Activated CD8-positive, alpha-beta memory T cell treated with anti-CD3 and anti-CD28 coated beads, Interleukin-2, amount 10 ng/mL, durations not matched to agents 7 days and 5 days (primary cell): ENCODE measurements around the gene ABCC10. TPM values are rescaled to one million over a fixed set of nuclear protein-coding genes. Genes with fewer than 3 reads are reported as not detected.

Source experiments
- ATAC-seq: fragments of 150-1000 bp; cut with Tn5 transposase; one replicate; pipeline ENCODE4 v1.10.0; 2021; ENCODE audit warnings: moderate library complexity
- CTCF ChIA-PET: fragments of 350-600 bp; sonication (Branson Sonifier 250); formaldehyde crosslinking; loops from one replicate; lab custom pipeline; 2021; ENCODE audit warnings: antibody characterized with exemption; lab: Charles Lee
- DNase-seq: peaks from one replicate; pipeline ENCODE4 v3.0.0-alpha.2; 2020
- H3K27ac Mint-ChIP-seq: one replicate; pipeline ENCODE4 v1.8.0; 2021; ENCODE audit warnings: mild to moderate bottlenecking, mixed read lengths
- H3K27me3 Mint-ChIP-seq: one replicate; pipeline ENCODE4 v1.8.0; 2021; ENCODE audit warnings: mixed read lengths
- H3K36me3 Mint-ChIP-seq: one replicate; pipeline ENCODE4 v1.8.0; 2021; ENCODE audit warnings: mild to moderate bottlenecking, mixed read lengths
- H3K4me1 Mint-ChIP-seq: one replicate; pipeline ENCODE4 v1.8.0; 2021; ENCODE audit warnings: mixed read lengths
- H3K4me3 Mint-ChIP-seq: one replicate; pipeline ENCODE4 v1.8.0; 2021; ENCODE audit warnings: mild to moderate bottlenecking, moderate library complexity, mixed read lengths
- H3K9me3 Mint-ChIP-seq: one replicate; pipeline ENCODE4 v1.8.0; 2022; ENCODE audit warnings: low read depth, mixed read lengths
- microRNA-seq: library from miRNA; unstranded; fragments of <30 nt; microRNA quantifications from one replicate; pipeline ENCODE4 v1.2.0, GENCODE V29; 2022
- total RNA-seq, 2 experiments: library from RNA; stranded (reverse); gene quantifications; one replicate each; pipeline ENCODE4 v1.2.3, GENCODE V29; 2021

Gene ABCC10
- total RNA-seq, 2 experiments from 2014 or later: 52.0 to 59.6 TPM

DNA sequence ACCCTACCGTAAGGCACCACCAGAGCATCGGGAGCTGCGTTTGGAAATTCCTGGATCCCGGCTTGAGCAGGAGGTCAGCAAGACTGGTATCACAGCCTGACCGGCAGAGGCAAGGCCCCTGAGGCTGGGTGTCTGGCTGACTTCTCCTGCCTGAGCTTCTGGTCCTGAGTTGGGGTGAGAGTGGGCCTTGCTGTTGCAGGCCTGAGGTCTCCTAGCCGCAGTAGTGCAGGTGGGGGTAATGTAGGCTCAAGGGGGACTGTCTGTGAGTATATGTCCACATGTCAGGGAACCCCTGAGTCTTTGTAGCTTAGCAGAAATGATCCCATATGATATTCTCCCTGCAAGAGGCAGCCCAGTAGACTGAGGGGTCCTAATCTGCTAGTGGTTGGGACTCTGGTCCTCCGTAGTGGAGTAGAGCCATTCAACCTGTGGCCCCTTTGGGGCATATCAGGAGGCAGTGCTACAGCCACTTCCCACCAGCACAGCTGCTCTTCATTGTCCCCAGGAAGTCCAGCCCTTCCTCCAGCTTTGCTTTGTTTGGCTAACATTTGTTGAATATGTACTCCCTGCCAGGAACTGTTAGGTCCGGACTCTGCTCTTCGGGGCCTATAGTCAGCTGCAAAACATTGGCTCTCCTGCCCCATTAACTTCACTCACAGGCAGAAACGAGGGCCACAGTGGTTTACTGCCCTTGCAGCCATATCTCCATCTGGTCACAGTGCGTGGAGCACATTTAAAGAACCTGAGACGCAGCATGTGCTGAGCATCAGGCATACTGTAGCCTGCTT is 71.9 kb downstream of the ABCC10 start:
- H3K36me3 Mint-ChIP-seq: peaks cover 12% of the 10 kb centered on the region
- H3K27me3 Mint-ChIP-seq: no peaks in the 10 kb centered on the region
- ATAC-seq: no peak
- no peaks in the 10 kb centered on the region for H3K9me3 Mint-ChIP-seq
- no peak overlapping the region for H3K27ac Mint-ChIP-seq
- no peak for DNase-seq
- H3K4me1 Mint-ChIP-seq: peaks cover 11% of the 10 kb centered on the region
- CTCF ChIA-PET: interaction anchor here (2.2 to 2.4 kb wide), 2 partner anchors 8 to 45 kb away, joined by 7 to 13 read pairs; partner anchors contain the start of gene DLK2
- no peak overlapping the region for H3K4me3 Mint-ChIP-seq

Small RNA genes lying within 50 kb of the gene (microRNA-seq; reads per million reads assigned to microRNA genes)
- gene MIR6780B: not detected

Other genes with a start within 250 kb of the ABCC10 start
- 10 to 100 TPM; 49.9 to 71.3 TPM for gene CUL9, start 245.3 kb upstream of the ABCC10 start, total RNA-seq
- gene DNPH1, start 198.1 kb upstream of the ABCC10 start, total RNA-seq: 10 to 100 TPM; 54.0 to 60.0 TPM
- gene TTBK1, start 184.1 kb upstream of the ABCC10 start, total RNA-seq: under 1 TPM; 0.20 to 0.80 TPM
- gene SLC22A7, start 129.3 kb upstream of the ABCC10 start, total RNA-seq: not detected
- gene CRIP3, start 118.7 kb upstream of the ABCC10 start, total RNA-seq: under 1 TPM; 0.50 to 0.66 TPM
- 10 to 100 TPM in 1 of 2 experiments, 1 to 10 TPM in 1; 9.7 to 12.8 TPM for gene ZNF318, start 57.9 kb upstream of the ABCC10 start, total RNA-seq
- gene DLK2, start 28.0 kb downstream of the ABCC10 start, total RNA-seq: not detected
- 10 to 100 TPM; 41.1 to 41.8 TPM for gene TJAP1, start 50.0 kb downstream of the ABCC10 start, total RNA-seq
- under 1 TPM in 1 of 2 experiments, not detected in 1; 0.09 TPM for gene LRRC73, start 82.8 kb downstream of the ABCC10 start, total RNA-seq
- gene YIPF3, start 89.4 kb downstream of the ABCC10 start, total RNA-seq: 10 to 100 TPM; 50.9 to 56.3 TPM
- 10 to 100 TPM; 30.8 to 48.2 TPM for gene POLR1C, start 89.5 kb downstream of the ABCC10 start, total RNA-seq
- gene XPO5, start 148.5 kb downstream of the ABCC10 start, total RNA-seq: 100 to 1,000 TPM in 1 of 2 experiments, 10 to 100 TPM in 1; 83.2 to 105 TPM
- 10 to 100 TPM; 65.4 to 91.4 TPM for gene POLH, start 148.6 kb downstream of the ABCC10 start, total RNA-seq
- 100 to 1,000 TPM; 117 to 130 TPM for gene GTPBP2, start 201.7 kb downstream of the ABCC10 start, total RNA-seq
- 10 to 100 TPM; 37.9 to 41.1 TPM for gene MAD2L1BP, start 208.3 kb downstream of the ABCC10 start, total RNA-seq
- not detected for gene RSPH9, start 217.5 kb downstream of the ABCC10 start, total RNA-seq